HG03575 (cell line): ENCODE results near the gene DACH1.
A peak's percentile ranks its signal among the peaks of the same experiment; 100 is the strongest.
"Not testable (repeated sequence)": the region's sequence is repeated elsewhere in the genome, so short reads cannot be mapped to it uniquely, and the experiment has no call there.

Experiments used
- ATAC-seq: cut with Tn5 transposase; IDR thresholded peaks from one replicate; pipeline ENCODE4 v1.9.1; 2021; ENCODE audit not compliant: unreplicated experiment, insufficient number of reproducible peaks, low FRiP score; ENCODE audit errors: extremely low read depth

DACH1 gene

GRCh38 chr13:71867131-71867814, at the start of gene DACH1:
TSS of gene DACH1 (minus strand) at chr13:71867204.
- no peak for ATAC-seq

GRCh38 chr13:71913717-71914116, 46.7 kb upstream of the DACH1 start:
- ATAC-seq, result no peak

DNA sequence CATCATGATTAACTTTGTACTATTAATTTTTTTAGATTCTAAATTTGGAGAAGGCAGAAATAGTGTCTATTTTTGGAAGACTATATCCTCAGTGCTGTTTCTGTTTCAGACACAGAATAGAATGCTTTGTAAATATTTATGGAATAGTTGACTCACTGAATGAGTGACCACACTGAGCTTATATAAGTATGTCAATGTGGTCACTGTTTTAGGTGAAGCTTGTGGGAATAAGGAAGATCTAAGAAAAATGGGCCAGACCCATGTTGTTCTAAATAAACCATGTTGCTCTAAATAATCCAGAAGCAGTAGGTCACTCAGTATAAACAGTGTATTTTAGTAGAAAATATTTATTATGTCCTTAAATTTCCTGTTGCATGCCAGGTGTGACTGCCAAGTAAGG, 45.5 kb upstream of the DACH1 start:
- no peak for ATAC-seq

DNA sequence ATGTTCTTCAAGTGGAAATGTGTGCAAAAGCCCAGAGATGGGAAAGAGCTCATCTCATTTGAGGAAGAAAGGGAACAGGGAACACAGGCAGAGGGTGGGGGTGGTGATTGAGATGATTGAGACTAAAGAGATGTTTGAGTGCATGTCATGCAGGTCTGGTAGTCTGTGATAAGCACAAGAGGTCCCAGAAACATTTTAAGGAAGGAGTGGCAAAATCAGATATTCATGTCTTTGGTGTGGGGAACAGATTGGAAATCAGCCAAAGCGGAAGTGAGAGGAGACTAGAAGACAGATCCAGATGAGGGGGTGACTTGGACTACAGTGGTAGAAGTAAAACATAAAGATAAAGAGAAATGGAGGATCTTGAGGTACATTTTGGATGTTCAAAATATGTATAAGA, 39.4 kb upstream of the DACH1 start:
- no peak for ATAC-seq

- no peak for ATAC-seq
Measured at GRCh38 chr13:71902676-71903075, 35.7 kb upstream of the DACH1 start.

DNA sequence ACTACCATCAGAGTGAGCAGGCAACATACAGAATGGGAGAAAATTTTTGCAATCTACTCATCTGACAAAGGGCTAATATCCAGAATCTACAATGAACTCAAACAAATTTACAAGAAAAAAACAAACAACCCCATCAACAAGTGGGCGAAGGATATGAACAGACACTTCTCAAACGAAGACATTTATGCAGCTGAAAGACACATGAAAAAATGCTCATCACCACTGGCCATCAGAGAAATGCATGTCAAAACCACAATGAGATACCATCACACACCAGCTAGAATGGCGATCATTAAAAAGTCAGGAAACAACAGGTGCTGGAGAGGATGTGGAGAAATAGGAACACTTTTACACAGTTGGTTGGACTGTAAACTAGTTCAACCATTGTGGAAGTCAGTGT, 26.5 kb upstream of the DACH1 start:
- ATAC-seq, result not testable (repeated sequence)

- ATAC-seq, result no peak
Measured at GRCh38 chr13:71886880-71887279, 19.9 kb upstream of the DACH1 start.

DNA sequence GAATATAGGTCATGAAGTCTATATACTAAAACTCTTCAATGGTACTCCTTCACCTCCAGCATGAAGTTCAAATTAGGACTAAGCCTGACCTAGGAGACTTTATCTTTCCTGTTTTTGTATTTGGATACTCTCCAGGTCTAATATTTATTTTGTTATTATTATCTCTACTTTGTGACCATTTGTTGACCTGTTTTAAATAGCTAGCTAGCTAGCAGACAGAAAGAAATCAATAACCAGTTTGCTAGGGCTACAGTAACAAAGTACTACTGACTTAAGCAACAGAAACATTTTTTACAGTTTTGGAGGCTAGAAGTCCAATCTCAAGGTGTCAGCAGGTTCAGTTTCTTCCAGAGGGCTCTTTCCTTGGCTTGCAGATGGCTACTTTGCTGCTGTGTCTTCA, 15.1 kb upstream of the DACH1 start:
- ATAC-seq, result no peak

DNA sequence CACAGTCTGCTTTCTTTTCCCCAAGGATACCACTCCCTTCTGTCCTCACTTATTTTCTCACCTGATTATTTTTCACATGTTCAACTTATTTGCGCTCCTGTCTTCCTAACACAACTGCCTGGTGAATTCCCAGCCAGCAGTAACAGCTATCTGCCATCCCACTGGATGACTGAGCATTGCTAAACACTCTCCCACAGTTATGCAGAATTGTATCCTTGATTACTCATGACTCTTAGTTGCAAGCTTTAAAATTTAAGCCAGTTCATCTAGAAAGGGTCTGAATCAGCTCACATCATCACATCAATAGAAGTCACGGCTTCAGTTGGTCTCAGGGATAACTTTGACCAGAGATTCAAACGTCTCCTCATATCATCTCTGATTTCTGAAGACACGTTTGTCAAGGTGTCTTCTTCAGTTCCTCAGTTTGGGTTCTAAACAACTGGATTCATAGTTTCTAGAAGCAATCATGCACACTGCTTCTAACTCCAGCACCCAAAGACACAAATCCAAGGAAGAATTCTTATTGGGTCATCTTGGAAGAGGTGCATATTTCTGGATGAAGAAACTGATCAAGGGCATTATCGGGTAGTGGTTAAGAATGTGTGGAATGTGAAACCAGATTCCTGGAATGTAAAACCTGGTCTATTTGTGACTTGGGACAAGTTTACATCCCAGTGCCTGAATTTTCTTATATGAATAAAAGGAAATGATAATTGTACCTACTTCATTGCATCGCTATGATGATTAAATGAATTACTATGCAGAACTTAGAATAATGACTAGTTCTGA, 13.9 kb upstream of the DACH1 start:
- no peak for ATAC-seq

DNA sequence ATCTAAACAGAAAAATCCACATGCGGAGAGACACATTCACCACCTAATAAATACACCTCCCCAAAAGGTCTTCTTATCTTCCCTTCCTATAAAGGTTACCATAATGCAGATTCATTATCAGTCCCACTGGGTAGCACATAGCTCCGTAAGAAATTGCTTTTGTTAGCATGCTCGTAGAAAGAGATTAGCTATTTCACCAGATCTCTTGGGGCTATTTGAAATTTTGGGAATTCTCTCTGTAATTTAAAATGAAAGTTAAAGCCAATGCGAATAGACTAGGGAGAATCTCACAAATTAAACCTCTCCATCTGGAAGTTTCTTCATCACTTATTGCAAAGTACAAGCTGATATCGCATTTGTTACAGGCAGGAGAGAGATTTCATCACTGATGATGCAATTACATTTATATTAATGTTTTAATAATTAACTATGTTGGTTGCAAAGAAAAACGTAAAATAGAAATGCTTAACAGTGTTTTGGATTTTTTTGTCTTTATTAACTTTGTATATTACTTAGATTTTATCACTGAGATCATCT, 12.9 kb upstream of the DACH1 start:
- ATAC-seq, result no peak

DNA sequence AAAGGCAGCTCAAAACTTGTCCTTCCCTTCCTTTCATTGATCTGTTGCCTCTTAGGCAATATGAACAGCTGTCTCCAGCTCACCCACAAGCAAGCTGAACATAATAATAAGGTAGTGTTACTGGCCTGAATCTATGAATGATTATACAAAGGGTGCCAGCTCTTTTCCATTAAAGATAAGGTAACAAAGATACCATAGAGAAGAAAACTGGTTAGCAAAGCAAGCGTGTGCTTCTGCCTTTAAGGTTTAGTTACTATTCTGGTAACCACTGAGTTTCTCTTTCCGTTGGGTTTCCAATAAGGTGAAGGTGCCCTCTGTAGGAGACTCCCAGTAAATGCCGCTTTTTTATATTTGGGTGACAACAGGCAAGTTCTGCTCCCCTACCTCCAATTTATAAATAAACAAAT, 12.1 kb upstream of the DACH1 start:
- ATAC-seq, result peak; percentile 91

DNA sequence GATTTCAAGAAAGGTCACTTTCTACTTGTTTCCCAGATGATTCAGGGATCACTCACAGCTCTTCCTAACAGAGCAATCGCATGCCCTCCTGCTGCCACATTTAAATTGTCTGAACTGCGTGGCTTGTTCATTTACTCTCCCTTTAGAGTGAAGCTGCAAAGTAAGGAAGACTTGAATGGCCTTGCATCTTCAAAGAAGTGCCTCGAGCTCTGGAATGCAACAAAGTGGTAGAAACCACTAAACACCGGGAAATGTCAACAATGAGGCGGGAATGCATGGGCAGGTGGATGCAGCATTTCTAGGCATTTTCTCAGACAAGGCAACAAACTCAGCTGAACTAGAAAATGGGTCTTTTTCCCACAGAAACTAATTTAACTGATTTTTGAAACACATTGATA, 10.3 kb upstream of the DACH1 start:
- ATAC-seq, result no peak

- ATAC-seq, result no peak
Measured at GRCh38 chr13:71876648-71877255, 9.7 kb upstream of the DACH1 start.

- ATAC-seq, result no peak
Measured at GRCh38 chr13:71875823-71876222, 8.8 kb upstream of the DACH1 start.

- no peak for ATAC-seq
Measured at GRCh38 chr13:71874458-71874857, 7.5 kb upstream of the DACH1 start.

GRCh38 chr13:71873418-71874247, 6.6 kb upstream of the DACH1 start:
- no peak for ATAC-seq

DNA sequence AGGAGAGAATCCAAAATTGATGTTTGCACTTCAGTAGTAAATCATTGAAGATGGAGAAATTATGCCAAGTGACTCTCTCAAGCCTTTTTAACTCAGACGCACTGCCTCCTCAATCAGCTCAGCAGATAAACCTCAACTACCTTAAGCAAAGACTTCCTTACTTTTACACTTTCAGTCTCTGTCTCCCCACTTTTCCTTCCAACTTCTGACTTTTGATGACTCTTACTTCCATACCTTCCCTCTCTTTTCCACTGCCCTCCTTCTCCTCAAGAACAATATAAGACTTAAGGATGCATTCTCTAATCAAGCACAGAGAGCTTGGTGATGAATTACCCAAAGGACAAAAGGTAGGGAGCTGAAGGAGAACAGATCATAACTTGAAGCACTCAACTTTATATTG, 4.8 kb upstream of the DACH1 start:
- ATAC-seq, result no peak

- ATAC-seq, result no peak
Measured at GRCh38 chr13:71871176-71871754, 4.3 kb upstream of the DACH1 start.

GRCh38 chr13:71870100-71870499, 3.1 kb upstream of the DACH1 start:
- ATAC-seq, result no peak
